Measurements from ENCODE around the gene CDS2.

The CDS2 gene

DNA sequence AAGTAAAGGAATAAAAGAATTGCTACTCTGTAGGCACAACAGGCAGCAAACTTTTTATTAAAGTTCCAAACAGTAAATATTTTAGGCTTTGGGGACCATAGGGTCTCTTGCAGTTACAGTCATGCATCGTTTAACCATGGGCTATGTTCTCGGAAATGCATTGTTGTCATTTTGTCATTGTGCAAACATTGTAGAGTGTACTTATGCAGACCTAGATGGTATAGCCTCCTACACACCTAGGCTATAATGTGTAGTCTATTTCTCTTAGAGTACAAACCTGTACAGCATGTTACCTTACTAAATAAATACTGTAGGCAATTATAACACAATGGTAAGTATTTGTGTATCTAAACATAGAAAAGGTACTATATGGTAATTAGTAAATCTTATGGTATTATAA is 54.7 kb downstream of the CDS2 start:
- TF ChIP-seq, protein P1, sequence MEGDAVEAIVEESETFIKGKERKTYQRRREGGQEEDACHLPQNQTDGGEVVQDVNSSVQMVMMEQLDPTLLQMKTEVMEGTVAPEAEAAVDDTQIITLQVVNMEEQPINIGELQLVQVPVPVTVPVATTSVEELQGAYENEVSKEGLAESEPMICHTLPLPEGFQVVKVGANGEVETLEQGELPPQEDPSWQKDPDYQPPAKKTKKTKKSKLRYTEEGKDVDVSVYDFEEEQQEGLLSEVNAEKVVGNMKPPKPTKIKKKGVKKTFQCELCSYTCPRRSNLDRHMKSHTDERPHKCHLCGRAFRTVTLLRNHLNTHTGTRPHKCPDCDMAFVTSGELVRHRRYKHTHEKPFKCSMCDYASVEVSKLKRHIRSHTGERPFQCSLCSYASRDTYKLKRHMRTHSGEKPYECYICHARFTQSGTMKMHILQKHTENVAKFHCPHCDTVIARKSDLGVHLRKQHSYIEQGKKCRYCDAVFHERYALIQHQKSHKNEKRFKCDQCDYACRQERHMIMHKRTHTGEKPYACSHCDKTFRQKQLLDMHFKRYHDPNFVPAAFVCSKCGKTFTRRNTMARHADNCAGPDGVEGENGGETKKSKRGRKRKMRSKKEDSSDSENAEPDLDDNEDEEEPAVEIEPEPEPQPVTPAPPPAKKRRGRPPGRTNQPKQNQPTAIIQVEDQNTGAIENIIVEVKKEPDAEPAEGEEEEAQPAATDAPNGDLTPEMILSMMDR (IDR thresholded peaks at IDR 0.05; ENCODE audit: insufficient read depth, low read length, poor library complexity, severe bottlenecking), result no peak
- no peaks in the 10 kb centered on the region for H3K27me3 ChIP-seq (replicated peaks; ENCODE audit: control insufficient read depth, insufficient read depth, low read length)
- no peak overlapping the region for H3K4me3 ChIP-seq (replicated peaks; ENCODE audit: low read depth, low read length)
- peaks cover 13% of the 10 kb centered on the region for H3K36me3 ChIP-seq (ENCODE audit: control insufficient read depth, insufficient read depth, low read length)
- DNase-seq (ENCODE audit: extremely low read depth, insufficient read length), result no peak

DNA sequence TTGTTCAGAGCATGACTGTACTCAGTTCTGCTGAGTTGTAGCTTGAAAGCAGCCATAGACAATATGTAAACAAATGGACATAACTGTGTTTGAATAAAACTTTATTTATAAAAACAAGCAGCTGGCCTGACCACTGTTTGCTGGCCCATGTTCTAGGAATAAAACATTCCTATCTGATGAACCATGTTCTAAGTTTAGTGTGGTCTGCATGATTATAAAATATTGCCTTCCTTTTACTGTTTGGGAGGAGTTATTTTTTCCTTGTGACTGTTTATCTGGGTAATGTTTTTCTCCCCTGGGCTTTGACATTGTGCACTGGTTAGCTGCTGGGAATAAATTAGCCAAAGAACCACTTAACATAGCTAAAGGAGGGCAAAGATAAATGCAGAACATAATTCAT is 55.1 kb downstream of the CDS2 start:
- no peaks in the 10 kb centered on the region for H3K27me3 ChIP-seq (replicated peaks; ENCODE audit: control insufficient read depth, insufficient read depth, low read length)
- no peak overlapping the region for H3K4me3 ChIP-seq (replicated peaks; ENCODE audit: low read depth, low read length)
- no peak for DNase-seq (ENCODE audit: extremely low read depth, insufficient read length)
- TF ChIP-seq, protein P1 (IDR thresholded peaks at IDR 0.05; ENCODE audit: insufficient read depth, low read length, poor library complexity, severe bottlenecking), result no peak
- H3K36me3 ChIP-seq (ENCODE audit: control insufficient read depth, insufficient read depth, low read length), result peaks cover 13% of the 10 kb centered on the region

DNA sequence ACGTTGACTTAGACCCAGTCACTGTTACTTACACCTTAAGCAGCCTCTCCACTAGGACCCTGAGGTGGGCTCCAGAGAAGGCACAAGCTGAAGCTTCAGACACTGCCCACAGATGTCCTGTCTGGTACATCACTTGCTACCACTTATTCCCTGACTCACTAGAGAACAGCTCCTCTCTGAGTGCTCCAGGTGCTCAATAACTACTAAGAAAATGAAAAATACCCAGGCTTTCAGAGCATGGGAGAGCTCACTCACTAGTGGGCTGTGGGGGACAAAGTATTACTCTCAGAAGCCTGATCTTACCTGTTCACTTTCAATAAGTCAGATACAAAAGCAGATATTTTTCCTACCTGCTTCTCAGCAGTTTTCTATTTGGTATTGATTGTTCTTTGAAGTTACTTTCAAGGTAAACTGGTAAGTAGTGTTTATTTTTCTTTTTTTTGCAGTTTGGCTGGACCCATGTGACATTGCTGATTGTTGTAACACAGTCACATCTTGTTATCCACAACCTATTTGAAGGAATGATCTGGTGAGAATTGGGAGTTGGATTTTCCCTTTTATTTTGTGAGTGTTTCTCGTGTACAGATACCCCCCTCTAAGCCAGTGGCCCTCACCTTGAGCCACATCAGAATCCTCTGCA is 55.9 kb downstream of the CDS2 start:
- Histone ChIP-seq H3K4me3 (replicated peaks; ENCODE audit: low read depth, low read length) (no peak overlapping the region), H3K36me3 (ENCODE audit: control insufficient read depth, insufficient read depth, low read length) (peaks cover 13% of the 10 kb centered on the region), H3K27me3 (replicated peaks; ENCODE audit: control insufficient read depth, insufficient read depth, low read length) (no peaks in the 10 kb centered on the region)
- no peak for DNase-seq (ENCODE audit: extremely low read depth, insufficient read length)
- TF ChIP-seq, protein P1 (IDR thresholded peaks at IDR 0.05; ENCODE audit: insufficient read depth, low read length, poor library complexity, severe bottlenecking), result no peak

DNA sequence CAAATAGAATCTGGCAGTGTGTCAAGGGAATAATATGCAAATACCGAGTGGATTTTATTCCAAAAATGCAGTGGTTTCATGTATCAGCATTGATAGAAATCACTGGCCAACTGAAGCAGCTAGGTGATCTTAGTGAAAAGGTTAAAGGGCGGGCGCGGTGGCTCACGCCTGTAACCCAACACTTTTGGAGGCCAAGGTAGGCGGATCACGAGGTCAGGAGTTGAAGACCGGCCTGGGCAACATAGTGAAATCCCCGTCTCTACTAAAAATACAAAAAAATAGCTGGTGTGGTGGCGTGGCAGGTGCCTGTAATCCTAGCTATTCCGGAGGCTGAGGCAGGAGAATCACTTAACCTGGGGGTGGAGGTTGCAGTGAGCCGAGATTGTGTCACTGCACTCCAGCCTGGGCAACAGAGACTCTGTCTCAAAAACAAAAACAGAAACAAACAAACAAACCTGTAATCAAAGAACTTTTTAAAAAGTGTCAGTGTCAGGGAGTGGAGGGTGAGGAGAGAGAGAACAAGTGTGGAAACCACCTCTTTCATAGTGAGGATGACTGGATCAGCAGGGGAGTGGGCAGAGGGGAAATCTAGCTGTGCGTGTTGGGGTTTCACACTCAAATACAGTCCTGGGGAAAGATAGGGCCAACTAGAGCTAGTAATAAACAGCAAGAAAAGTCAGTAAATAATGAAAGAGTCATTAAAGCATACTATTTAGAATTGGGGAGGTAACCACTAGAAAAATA is 57.1 kb downstream of the CDS2 start:
- TF ChIP-seq, protein P1 (IDR thresholded peaks at IDR 0.05; ENCODE audit: insufficient read depth, low read length, poor library complexity, severe bottlenecking), result no peak
- no peaks in the 10 kb centered on the region for H3K27me3 ChIP-seq (replicated peaks; ENCODE audit: control insufficient read depth, insufficient read depth, low read length)
- H3K4me3 ChIP-seq (replicated peaks; ENCODE audit: low read depth, low read length), result no peak overlapping the region
- peaks cover 10% of the 10 kb centered on the region for H3K36me3 ChIP-seq (ENCODE audit: control insufficient read depth, insufficient read depth, low read length)
- DNase-seq (ENCODE audit: extremely low read depth, insufficient read length), result no peak

DNA sequence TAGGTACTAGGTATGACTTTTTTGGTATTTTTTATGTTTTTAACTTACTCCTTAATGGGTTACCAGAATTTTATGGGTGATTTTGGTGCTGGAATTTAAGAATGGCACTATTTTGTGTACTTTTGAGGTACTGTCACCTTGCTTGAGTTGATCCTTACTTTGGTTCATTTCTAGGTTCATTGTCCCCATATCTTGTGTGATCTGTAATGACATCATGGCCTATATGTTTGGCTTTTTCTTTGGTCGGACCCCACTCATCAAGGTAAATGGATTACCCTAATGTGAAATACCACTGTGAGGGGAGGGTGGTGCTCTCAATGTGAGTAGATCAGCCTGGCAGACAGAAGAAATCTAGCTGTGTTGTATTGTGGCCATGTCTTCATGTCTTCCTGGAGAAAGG is 57.9 kb downstream of the CDS2 start:
- H3K27me3 ChIP-seq (replicated peaks; ENCODE audit: control insufficient read depth, insufficient read depth, low read length), result no peaks in the 10 kb centered on the region
- no peak overlapping the region for H3K4me3 ChIP-seq (replicated peaks; ENCODE audit: low read depth, low read length)
- no peak for DNase-seq (ENCODE audit: extremely low read depth, insufficient read length)
- TF ChIP-seq, protein P1 (IDR thresholded peaks at IDR 0.05; ENCODE audit: insufficient read depth, low read length, poor library complexity, severe bottlenecking), result no peak
- H3K36me3 ChIP-seq (ENCODE audit: control insufficient read depth, insufficient read depth, low read length), result peaks cover 10% of the 10 kb centered on the region
